GM18507 (cell line): ENCODE data around the gene CHRNE.
"Not testable (repeated sequence)": the region's sequence is repeated elsewhere in the genome, so short reads cannot be mapped to it uniquely, and the experiment has no call there.

Experiments
- DNase-seq: peaks from one replicate; pipeline ENCODE4 v3.0.0; 2011; ENCODE audit warnings: low read depth; ENCODE audit not compliant: insufficient read length; ENCODE audit errors: extremely low spot score
- FAIRE-seq: peaks from 2 replicates; lab custom pipeline; 2011; peaks lifted over from hg19 to GRCh38; lab: Jason Lieb, UNC

The CHRNE gene

DNA sequence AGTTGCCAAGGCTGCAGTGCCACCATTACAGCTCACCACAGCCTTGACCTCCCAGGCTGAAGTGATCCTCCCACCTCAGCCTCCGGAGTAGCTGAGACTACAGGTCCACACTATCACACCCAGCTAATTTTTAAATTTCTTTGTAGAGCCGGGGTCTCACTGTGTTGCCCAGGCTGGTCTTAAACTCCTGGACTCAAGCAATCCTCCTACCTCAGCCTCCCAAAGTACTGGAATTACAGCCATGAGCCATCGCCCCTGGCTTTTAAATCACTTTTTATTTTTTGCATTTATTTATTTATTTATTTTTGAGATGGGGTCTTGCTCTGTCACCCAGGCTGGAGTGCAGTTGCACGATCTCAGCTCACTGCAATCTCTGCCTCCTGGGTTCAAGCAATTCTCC lies 11.7 kb upstream of the CHRNE start:
- DNase-seq, FAIRE-seq: not testable (repeated sequence)

- FAIRE-seq (no peak), DNase-seq (no peak)
Measured at GRCh38 chr17:4913994-4914393, 11.1 kb upstream of the CHRNE start.

- FAIRE-seq (peak; percentile 92), DNase-seq (peak; percentile 67)
Measured at GRCh38 chr17:4908711-4909496, 6.0 kb upstream of the CHRNE start.

DNA sequence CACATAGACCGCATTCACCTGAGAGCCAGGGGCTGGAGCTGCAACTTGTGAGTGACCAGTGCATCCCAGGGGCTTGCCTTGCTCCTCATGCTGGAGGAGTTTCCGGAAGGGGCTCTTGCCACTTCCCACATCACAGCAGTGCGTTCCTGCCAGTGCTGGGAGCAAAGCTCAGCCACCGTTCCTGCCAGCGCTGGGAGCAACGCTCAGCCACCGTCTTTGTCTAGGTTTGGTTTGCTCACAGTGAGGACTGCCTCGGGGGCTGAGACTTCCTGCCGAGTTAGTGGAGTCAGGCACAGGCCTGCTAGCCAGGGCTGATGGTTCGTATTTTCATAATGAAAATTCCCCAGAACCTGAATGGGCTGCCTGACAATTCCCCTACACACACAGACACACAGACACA lies 5.4 kb upstream of the CHRNE start:
- no peak for FAIRE-seq
- no peak for DNase-seq

- not testable (repeated sequence) for DNase-seq, FAIRE-seq
Measured at GRCh38 chr17:4906642-4907041, 3.7 kb upstream of the CHRNE start.

DNA sequence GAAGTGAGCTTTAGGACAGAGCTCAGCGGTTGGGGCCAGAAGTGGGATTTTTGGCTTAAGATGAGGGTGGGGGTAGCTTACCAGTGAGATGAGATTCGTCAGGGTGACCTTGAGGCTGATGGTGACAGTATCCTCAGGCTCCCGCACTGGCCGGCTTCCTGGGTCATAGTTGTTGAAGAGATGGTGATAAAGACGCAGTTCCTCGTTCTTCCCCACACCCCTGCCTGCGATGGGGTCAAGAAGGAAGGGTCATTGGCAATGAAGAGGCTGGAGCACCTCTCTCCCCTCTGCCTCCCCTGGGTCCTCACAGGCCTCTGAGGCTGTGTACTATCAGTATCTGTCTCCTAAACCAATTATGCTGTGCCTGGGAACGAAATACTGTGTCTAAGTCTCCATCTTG lies 358 bp downstream of the CHRNE start:
- no peak for FAIRE-seq
- no peak for DNase-seq

- DNase-seq = no peak
- no peak for FAIRE-seq
Measured at GRCh38 chr17:4901648-4902344, 1.1 kb downstream of the CHRNE start.

DNA sequence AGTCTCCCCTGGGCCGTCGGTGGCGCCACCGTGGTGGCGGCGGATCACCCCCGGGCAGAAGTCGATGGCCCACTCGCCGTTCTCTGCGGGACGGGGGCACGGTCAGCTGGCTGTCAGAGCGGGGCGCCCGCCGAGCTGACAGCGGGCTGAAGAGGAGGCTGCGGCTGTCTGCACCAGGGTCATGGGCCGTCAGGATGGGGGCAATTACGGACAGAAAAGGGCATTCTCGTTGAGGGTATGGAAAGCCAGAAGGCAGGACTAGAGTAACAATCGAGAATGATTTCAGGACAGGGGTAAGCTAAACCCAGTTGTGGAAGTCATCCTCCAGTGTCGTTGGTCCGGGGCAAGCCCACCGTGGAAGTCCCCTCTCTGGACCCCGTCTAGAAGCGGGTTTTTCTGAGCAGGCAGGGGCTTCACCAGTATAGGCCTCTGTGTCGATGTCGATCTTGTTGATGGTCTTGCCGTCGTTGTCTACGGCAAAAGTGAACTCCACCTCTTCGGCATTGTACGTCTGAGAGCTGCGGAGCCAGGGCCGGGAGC lies 1.7 kb downstream of the CHRNE start:
- no peak for DNase-seq
- FAIRE-seq = no peak

GRCh38 chr17:4900231-4901107 lies 2.4 kb downstream of the CHRNE start:
- no peak for DNase-seq

GRCh38 chr17:4899341-4900230 lies 3.3 kb downstream of the CHRNE start, which contains the start of gene C17orf107:
Gene C17orf107, plus strand, starts transcription at chr17:4899536. Its CDS starts 227 bp downstream, at chr17:4899763.
- DNase-seq (peak; percentile 70), FAIRE-seq (peak; percentile 67)

More at GRCh38 chr17:4900231-4901107, 2.4 kb downstream of the CHRNE start:
- FAIRE-seq = peak; percentile 24

GRCh38 chr17:4898927-4899326 lies 4.0 kb downstream of the CHRNE start:
- FAIRE-seq (no peak), DNase-seq (no peak)

GRCh38 chr17:4898351-4898750 lies 4.5 kb downstream of the CHRNE start:
- DNase-seq (no peak), FAIRE-seq (no peak)

- no peak for DNase-seq
- no peak for FAIRE-seq
Measured at GRCh38 chr17:4897785-4898184, 5.1 kb downstream of the CHRNE start.

GRCh38 chr17:4897198-4897687 lies 5.7 kb downstream of the CHRNE start:
- no peak for FAIRE-seq

DNA sequence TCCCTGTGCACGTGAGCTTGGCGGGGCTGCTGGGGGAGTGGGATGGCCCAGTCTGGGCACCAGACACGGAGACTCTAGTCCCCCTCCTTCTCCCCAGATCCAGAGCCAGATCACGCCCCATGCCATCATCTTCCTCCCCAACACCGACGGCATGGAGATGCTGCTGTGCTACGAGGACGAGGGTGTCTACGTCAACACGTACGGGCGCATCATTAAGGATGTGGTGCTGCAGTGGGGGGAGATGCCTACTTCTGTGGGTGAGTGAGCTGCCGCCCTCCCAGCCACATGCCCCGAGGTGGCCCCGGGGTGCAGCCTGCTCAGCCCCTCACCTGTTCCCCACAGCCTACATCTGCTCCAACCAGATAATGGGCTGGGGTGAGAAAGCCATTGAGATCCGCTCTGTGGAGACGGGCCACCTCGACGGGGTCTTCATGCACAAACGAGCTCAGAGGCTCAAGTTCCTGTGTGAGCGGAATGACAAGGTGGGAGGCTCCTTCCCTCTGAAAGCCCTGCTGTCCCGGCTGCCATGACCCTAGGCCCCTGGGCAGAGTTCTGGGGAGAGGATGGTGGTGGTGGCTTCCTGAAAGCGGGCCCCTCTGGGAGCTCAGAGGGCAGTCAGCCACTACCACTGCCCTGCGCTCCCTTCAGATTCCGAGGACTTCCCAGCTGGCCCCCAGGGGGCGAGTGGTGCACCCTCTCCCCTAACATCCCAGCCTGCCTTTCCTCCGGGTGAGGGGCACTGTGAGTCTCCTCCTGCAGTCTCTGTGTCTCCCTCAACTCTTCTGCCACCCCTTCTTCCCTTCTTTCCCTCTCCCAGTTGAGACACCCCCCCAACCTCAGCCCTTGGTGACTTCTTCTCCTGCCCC lies 6.3 kb downstream of the CHRNE start:
- FAIRE-seq = no peak

More at GRCh38 chr17:4897198-4897687, 5.7 kb downstream of the CHRNE start:
- no peak for DNase-seq

DNA sequence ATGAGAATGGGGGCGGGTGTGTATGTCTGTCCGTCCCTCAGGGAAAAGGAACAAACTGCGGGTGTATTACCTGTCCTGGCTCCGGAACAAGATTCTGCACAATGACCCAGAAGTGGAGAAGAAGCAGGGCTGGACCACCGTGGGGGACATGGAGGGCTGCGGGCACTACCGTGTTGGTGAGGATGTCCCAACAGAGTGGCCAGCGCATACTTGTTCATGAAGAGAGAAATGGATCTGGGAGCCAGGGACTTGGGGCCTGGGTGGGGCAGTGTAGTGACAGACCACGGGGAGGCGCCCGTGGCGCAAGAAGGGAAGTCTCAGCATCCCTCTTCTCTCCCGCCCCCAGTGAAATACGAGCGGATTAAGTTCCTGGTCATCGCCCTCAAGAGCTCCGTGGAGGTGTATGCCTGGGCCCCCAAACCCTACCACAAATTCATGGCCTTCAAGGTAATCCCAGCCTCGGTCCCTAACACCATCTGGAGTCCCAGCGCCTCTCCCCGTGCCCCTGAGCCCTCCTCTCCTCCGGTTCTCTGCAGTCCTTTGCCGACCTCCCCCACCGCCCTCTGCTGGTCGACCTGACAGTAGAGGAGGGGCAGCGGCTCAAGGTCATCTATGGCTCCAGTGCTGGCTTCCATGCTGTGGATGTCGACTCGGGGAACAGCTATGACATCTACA lies 7.1 kb downstream of the CHRNE start:
- FAIRE-seq (no peak), DNase-seq (no peak)

More for the DNA sequence above, 6.3 kb downstream of the CHRNE start:
- DNase-seq = no peak

DNA sequence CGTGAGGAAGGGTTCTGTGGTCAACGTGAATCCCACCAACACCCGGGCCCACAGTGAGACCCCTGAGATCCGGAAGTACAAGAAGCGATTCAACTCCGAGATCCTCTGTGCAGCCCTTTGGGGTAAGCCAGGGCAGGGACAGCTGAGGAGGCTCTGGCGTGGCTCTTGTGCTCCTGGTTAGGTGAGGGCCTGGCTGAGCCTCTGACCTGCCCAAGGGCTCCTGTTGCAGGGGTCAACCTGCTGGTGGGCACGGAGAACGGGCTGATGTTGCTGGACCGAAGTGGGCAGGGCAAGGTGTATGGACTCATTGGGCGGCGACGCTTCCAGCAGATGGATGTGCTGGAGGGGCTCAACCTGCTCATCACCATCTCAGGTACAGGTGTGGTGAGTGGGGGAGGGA lies 7.8 kb downstream of the CHRNE start:
- no peak for DNase-seq
- FAIRE-seq = no peak
